ENCODE measurements around the gene ENGASE. TPM values are rescaled to one million over a fixed set of nuclear protein-coding genes. Genes with fewer than 3 reads are reported as not detected.

The ENGASE gene
- polyA plus RNA-seq, 1 of the 3 experiments (the other 2 are of a cell fraction), result 30.1 TPM

GRCh38 chr17:79097226-79098055 lies 22.8 kb downstream of the ENGASE start:
- Histone ChIP-seq H3F3A (replicated peaks; ENCODE audit: insufficient read depth) (no peaks in the 10 kb centered on the region), H2AFZ (ENCODE audit: low read depth) (no peak overlapping the region), H3K36me3 (replicated peaks in 1 of 2; ENCODE audit: control insufficient read depth in 1 of 2, insufficient read depth in 2 of 2, low read length in 1 of 2) (no peaks in the 10 kb centered on the region), H3K9me2 (no peaks in the 10 kb centered on the region), H3K27me3 (ENCODE audit: insufficient read depth) (peaks cover 47% of the 10 kb centered on the region), H3K9me3 (no peaks in the 10 kb centered on the region), H3K27ac (ENCODE audit: low read depth in 2 of 2, low read length in 1 of 2) (no peak overlapping the region), H3K4me3 (ENCODE audit: low read depth in 2 of 2, low read length in 1 of 2) (no peak overlapping the region), H3K9ac (no peak overlapping the region), H3K4me1 (ENCODE audit: control insufficient read depth in 1 of 2, insufficient read depth in 2 of 2, low read depth in 1 of 2, low read length in 1 of 2) (no peaks in the 10 kb centered on the region; a peak in 1 of 4 replicates), H4K20me1 (ENCODE audit: insufficient read depth) (no peaks in the 10 kb centered on the region), H3K79me2 (ENCODE audit: insufficient read depth) (no peaks in the 10 kb centered on the region), H3K4me2 (no peak overlapping the region)
- 17% methylated on average over 36 of the region's 52 CpGs for WGBS (ENCODE audit: low lambda C conversion rate)
- POLR2A ChIA-PET, result interaction anchor here (0.6 kb wide), 1 partner anchor 28 kb away, joined by 3 read pairs; no protein-coding TSS in a partner anchor
- CTCF ChIA-PET, result interaction anchor here (0.9 to 45.1 kb wide), 7 partner anchors 11 to 303 kb away, joined by 3 to 1305 read pairs (median 5); no protein-coding TSS in a partner anchor
- TF ChIP-seq EP300 (IDR thresholded peaks at IDR 0.05; ENCODE audit: borderline replicate concordance in 1 of 2, low read depth in 1 of 2, low read length in 1 of 2) (no peak), PBX3 (IDR thresholded peaks at IDR 0.05) (no peak), RCOR1 (IDR thresholded peaks at IDR 0.05; ENCODE audit: low read length) (no peak), SIN3A (IDR thresholded peaks at IDR 0.05; ENCODE audit: borderline replicate concordance, low read depth, low read length) (no peak), IRF3 (IDR thresholded peaks at IDR 0.05; ENCODE audit: low read depth, low read length) (no peak), MXI1 (IDR thresholded peaks at IDR 0.05; ENCODE audit: low read depth, low read length) (no peak), FOSL2 (IDR thresholded peaks at IDR 0.05; ENCODE audit: borderline replicate concordance, low read depth) (no peak), NFIC (IDR thresholded peaks at IDR 0.05; ENCODE audit: borderline replicate concordance) (no peak), TAF1 (IDR thresholded peaks at IDR 0.05; ENCODE audit: borderline replicate concordance, low read depth, low read length) (no peak)
- TF ChIP-seq, protein P1, sequence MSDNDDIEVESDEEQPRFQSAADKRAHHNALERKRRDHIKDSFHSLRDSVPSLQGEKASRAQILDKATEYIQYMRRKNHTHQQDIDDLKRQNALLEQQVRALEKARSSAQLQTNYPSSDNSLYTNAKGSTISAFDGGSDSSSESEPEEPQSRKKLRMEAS (IDR thresholded peaks at IDR 0.05; ENCODE audit: low read depth), result no peak
- peak; percentile 70 for DNase-seq

DNA sequence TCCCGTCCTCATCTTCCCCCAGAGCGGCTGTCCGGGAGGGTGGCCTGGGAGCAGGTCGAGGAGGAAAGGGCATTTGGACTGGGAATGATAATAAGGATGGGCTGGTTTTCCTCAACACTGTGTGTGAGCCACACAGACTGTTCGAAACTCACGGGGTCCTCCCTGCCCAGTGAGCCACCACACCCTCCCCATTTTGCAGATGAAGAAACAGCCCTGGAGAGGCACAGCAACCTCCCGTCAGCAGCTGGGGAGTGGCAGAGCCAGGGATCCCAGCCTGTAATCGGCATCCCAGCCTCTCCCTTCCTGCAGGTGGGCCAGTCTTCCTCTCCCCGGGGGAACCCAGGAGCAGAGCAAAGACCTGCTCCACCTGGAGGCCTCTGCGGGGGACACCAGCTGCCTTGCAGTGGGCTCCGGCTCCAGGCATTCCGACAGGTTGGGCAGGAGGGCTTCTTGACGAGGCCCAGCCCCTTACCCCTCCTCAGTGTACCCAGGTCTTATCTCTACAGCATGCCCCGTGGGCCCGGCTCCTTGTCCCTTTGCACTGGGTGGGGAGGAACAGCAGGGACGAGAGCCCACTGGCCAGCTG lies 23.8 kb downstream of the ENGASE start:
- peaks cover 47% of the 10 kb centered on the region for H3K27me3 ChIP-seq (ENCODE audit: insufficient read depth)
- H3K9ac ChIP-seq, result no peak overlapping the region
- H3F3A ChIP-seq (replicated peaks; ENCODE audit: insufficient read depth), result no peaks in the 10 kb centered on the region
- no peaks in the 10 kb centered on the region for H4K20me1 ChIP-seq (ENCODE audit: insufficient read depth)
- H3K36me3 ChIP-seq (replicated peaks in 1 of 2; ENCODE audit: control insufficient read depth in 1 of 2, insufficient read depth in 2 of 2, low read length in 1 of 2), result no peaks in the 10 kb centered on the region
- no peak overlapping the region for H3K4me3 ChIP-seq (ENCODE audit: low read depth in 2 of 2, low read length in 1 of 2)
- DNase-seq, result no peak
- 39% methylated on average over 14 of the region's 16 CpGs for WGBS (ENCODE audit: low lambda C conversion rate)
- H3K9me2 ChIP-seq, result no peaks in the 10 kb centered on the region
- no peaks in the 10 kb centered on the region for H3K79me2 ChIP-seq (ENCODE audit: insufficient read depth)
- no peak overlapping the region for H3K4me2 ChIP-seq
- H3K4me1 ChIP-seq (ENCODE audit: control insufficient read depth in 1 of 2, insufficient read depth in 2 of 2, low read depth in 1 of 2, low read length in 1 of 2), result no peaks in the 10 kb centered on the region; a peak in 1 of 4 replicates
- no peaks in the 10 kb centered on the region for H3K9me3 ChIP-seq
- H2AFZ ChIP-seq (ENCODE audit: low read depth), result no peak overlapping the region
- ChIA-PET POLR2A (interaction anchor here (0.6 kb wide), 1 partner anchor 27 kb away, joined by 3 read pairs; no protein-coding TSS in a partner anchor), CTCF (interaction anchor here (0.6 to 45.1 kb wide), 9 partner anchors 11 to 302 kb away, joined by 3 to 1305 read pairs (median 4); no protein-coding TSS in a partner anchor)
- H3K27ac ChIP-seq (ENCODE audit: low read depth in 2 of 2, low read length in 1 of 2), result no peak overlapping the region
- no peak for TF ChIP-seq JUND (IDR thresholded peaks at IDR 0.05)
- no peak for TF ChIP-seq TCF12 (IDR thresholded peaks at IDR 0.05)
- no peak for TF ChIP-seq NFIC (IDR thresholded peaks at IDR 0.05; ENCODE audit: borderline replicate concordance)
- TF ChIP-seq TEAD4 (IDR thresholded peaks at IDR 0.05; ENCODE audit: borderline replicate concordance, insufficient read depth), result no peak
- no peak for TF ChIP-seq ZBTB33 (IDR thresholded peaks at IDR 0.05; ENCODE audit: borderline replicate concordance, low read depth)
- no peak for TF ChIP-seq EP300 (IDR thresholded peaks at IDR 0.05; ENCODE audit: borderline replicate concordance in 1 of 2, low read depth in 1 of 2, low read length in 1 of 2)
- TF ChIP-seq YY1 (IDR thresholded peaks at IDR 0.05; ENCODE audit: low read depth), result no peak
- TF ChIP-seq RCOR1 (IDR thresholded peaks at IDR 0.05; ENCODE audit: low read length), result no peak
- TF ChIP-seq FOXM1 (IDR thresholded peaks at IDR 0.05; ENCODE audit: low read depth), result no peak
- TF ChIP-seq REST (IDR thresholded peaks at IDR 0.05; ENCODE audit: low read depth, low read length), result no peak
